ENCODE data around the gene GYPC.

- TF ChIP-seq ATF1 (CRISPR knock-in tag; IDR thresholded peaks at IDR 0.05) (no peak), ATF2 (CRISPR knock-in tag; IDR thresholded peaks at IDR 0.05; ENCODE audit: borderline replicate concordance, low read depth) (no peak), FOXJ3 (CRISPR knock-in tag; IDR thresholded peaks at IDR 0.05; ENCODE audit: borderline replicate concordance) (no peak)
Measured at GRCh38 chr2:126675637-126676036, 19.7 kb downstream of the GYPC start.
